Globus pallidus (tissue), 1 donor: ENCODE data around the gene TRPC4AP.
"Not testable (repeated sequence)": the region's sequence is repeated elsewhere in the genome, so short reads cannot be mapped to it uniquely, and the experiment has no call there.

Experiments
- DNase-seq: peaks from one replicate; pipeline ENCODE4 v3.0.0-alpha.2; 2015; ENCODE audit warnings: low spot score

The TRPC4AP gene

GRCh38 chr20:35104685-35105295 lies 12.2 kb upstream of the TRPC4AP start:
- DNase-seq: no peak

DNA sequence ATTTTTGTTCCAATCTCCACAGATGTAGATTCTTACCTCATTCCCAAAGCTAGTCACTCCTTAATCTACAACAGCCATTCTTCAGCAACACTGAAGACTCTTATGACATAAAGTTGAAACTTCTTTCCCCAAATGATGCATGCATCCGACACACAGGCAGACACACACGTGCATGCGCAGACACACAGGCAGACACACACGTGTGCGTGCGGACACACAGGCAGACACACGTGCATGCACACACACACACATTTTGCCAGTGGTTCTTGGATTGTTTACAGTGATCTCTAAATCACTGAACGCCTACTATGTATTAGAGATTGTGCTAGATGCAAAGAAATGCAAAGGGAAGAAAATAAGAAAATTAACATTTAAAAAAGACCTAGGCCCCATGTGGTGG lies 9.0 kb upstream of the TRPC4AP start:
- no peak for DNase-seq

DNA sequence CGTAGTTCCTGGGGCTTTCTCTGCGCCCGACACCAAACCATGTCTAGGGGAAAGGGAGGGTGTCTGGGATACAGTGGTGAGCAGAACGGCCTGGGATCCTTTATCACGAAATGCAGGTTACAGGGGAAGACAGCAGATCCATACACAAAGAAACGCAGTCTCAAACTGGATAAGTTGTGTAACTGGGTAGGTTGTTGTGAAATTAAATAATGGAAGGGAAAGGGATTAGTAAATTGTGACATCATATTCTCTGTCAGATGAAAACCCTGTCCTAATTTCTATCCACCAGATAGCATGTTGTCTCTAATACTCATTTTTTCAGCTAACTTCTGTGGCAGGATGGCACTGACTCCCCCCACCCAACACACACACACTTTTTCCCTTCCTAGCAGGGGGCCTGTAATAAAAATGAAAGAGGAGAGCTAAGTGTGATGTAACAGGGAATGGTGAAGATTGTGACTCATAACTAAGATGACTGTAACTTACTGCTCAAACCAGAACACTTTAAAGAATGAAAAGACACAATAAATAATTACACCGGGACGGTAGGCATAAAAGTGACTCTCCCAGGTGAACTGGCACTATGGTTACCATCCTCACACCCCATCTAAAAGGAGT lies 769 bp upstream of the TRPC4AP start:
- no peak for DNase-seq

- DNase-seq: no peak
Measured at GRCh38 chr20:35091816-35092523, 637 bp downstream of the TRPC4AP start.

- DNase-seq: no peak
Measured at GRCh38 chr20:35088231-35089145, 4.1 kb downstream of the TRPC4AP start.

DNA sequence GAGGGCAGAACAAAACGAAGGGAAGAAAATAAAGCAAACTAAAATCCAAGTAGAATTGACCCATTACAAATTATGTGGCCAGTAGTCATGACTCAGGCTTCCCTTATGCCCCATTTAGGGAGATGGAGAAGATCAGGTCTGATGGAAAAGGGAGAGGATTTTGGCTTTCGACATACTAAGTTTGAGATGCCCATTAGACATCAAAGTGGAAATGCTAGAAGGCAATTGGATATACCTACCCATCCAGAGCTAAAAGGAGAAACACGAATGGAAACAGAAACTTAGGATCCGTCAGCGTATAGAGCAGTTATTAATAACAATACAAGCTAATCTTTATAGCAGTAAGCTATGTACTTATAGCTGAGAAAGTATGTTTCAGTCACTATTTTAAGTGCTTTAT lies 4.8 kb downstream of the TRPC4AP start:
- DNase-seq: no peak

GRCh38 chr20:35087355-35087754 lies 5.3 kb downstream of the TRPC4AP start:
- DNase-seq: no peak

DNA sequence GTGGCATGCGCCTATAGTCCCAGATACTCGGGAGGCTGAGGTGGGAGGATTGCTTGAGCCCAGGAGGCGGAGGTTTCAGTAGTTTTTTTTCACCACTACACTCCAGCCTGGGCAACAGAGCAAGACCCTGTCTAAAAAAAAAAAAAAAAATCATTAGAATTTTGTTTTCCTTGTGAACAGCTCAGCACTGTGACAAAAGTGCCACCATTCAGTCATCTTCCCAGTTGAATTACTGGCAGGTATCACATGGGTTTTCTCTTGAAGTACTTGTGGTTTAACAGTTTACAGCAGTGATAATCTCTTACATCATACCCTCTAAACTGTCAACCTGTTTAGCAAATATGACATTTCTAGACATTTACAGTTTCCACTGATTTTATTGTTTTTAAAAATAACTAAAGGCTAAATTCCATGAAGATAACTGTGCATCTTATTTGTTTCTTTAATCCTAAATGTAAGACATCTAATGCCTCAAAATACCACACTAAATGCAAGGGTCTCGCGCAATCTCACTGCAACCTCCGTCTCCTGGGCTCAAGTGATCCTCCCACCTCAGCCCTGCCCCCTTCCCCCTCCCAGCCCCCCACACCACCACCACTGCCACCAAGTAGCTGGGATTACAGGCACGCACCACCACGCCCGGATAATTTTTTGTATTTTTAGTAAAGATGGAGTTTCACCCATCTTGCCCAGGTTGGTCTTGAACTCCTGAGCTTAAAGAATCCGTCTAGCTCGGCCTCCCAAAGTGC lies 7.0 kb downstream of the TRPC4AP start:
- DNase-seq: no peak

- DNase-seq: no peak
Measured at GRCh38 chr20:35084998-35085397, 7.6 kb downstream of the TRPC4AP start.

DNA sequence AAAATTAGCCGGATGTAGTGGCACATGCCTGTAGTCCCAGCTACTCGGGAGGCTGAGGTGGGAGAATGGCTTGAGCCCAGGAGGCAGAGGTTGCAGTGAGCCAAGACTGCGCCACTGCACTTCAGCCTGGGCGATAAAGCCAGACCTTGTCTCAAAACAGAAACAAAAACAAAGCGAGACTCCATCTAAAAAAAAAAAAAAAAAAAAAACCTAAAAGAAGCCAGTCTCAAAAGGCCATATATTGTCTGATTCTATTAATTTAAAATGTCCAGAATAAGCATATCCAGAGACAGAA lies 12.3 kb downstream of the TRPC4AP start:
- not testable (repeated sequence) for DNase-seq

GRCh38 chr20:35079472-35080347 lies 12.9 kb downstream of the TRPC4AP start:
- no peak for DNase-seq

- no peak for DNase-seq
Measured at GRCh38 chr20:35077872-35078271, 14.7 kb downstream of the TRPC4AP start.

GRCh38 chr20:35077341-35077740 lies 15.3 kb downstream of the TRPC4AP start:
- no peak for DNase-seq

DNA sequence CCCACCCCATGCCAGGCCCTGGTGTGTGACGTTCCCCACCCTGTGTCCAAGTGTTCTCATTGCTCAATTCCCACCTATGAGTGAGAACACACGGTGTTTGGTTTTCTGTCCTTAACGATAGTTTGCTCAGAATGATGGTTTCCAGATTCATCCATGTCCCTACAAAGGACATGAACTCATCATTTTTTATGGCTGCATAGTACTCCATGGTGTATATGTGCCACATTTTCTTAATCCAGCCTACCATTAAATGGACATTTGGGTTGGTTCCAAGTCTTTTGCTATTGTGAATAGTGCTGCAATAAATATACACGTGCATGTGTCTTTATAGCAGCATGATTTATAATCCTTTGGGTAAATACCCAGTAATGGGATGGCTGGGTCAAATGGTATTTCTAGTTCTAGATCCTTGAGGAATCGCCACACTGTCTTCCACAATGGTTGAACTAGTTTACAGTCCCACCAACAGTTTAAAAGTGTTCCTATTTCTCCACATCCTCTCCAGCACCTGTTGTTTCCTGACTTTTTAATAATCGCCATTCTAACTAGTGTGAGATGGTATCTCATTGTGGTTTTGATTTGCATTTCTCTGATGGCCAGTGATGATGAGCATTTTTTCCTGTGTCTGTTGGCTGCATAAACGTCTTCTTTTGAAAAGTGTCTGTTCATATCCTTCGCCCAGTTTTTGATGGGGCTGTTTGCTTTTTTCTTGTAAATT lies 21.0 kb downstream of the TRPC4AP start:
- DNase-seq: not testable (repeated sequence)

- DNase-seq: no peak
Measured at GRCh38 chr20:35066194-35066593, 26.4 kb downstream of the TRPC4AP start.

DNA sequence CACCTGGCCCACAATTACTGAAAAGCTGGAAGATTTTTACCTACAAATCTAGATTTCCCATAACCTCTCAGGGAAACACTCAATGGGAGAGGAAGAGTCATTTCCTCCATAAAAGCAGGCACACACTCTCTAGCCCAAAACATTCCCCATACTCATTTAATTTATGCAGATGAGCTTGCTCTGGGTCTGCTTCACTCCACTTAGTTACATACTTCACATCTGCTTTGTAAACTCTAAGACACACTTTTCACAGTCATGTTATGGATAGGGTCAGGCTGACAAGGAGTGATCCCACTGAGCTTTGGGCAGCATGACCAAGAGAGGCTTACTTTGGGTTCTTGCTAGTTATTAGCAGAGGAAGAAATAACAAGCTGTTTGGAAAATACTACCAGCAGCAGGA lies 27.4 kb downstream of the TRPC4AP start:
- no peak for DNase-seq

GRCh38 chr20:35063168-35063567 lies 29.4 kb downstream of the TRPC4AP start:
- DNase-seq: no peak

GRCh38 chr20:35062478-35062877 lies 30.1 kb downstream of the TRPC4AP start:
- no peak for DNase-seq

GRCh38 chr20:35060168-35060567 lies 32.4 kb downstream of the TRPC4AP start:
- DNase-seq: no peak

DNA sequence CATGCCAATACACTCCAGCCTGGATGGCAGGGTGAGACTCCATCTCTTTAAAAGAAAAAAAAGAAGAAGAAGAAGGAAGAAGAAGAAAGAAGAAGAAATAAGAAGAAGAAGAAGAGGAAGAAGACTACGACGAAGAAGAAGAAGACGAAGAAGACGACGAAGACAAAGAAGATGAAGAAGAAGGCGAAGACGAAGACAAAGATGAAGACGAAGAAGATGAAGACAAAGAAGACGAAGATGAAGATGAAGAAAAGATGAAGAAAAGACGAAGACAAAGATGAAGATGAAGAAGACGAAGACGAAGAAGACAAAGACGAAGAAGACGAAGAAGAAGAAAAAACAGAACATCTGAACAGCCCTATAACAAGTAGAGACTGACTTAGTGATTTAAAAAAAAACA lies 33.0 kb downstream of the TRPC4AP start:
- no peak for DNase-seq
